ENCODE data around the gene ZSCAN5C. TPM values are rescaled to one million over a fixed set of nuclear protein-coding genes. Genes with fewer than 3 reads are reported as not detected.

Gene ZSCAN5C
- polyA plus RNA-seq, 2 of the 4 experiments (the other 2 are of a cell fraction) = not detected

DNA sequence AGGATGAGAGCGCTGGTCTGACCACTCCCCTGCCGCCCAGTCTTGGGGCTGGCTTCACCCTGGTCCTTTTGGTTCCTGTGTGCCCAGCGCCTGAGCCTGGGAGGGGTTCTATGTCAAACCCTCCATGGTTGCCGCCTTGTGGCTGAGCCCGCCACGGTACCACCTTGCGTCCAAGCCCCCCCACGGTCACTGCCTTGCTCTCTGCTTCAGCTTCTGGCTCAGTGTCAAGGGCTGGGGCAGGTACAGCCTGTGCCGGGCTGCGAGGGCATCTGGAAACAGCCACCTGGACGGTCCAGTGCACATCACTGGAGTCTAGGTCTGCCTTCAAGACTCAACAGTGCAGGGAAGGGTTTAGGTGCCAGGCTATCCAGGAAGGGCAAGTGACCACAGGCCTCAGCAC is 40.5 kb upstream of the ZSCAN5C start (continued):
- TF ChIP-seq, protein P1, sequence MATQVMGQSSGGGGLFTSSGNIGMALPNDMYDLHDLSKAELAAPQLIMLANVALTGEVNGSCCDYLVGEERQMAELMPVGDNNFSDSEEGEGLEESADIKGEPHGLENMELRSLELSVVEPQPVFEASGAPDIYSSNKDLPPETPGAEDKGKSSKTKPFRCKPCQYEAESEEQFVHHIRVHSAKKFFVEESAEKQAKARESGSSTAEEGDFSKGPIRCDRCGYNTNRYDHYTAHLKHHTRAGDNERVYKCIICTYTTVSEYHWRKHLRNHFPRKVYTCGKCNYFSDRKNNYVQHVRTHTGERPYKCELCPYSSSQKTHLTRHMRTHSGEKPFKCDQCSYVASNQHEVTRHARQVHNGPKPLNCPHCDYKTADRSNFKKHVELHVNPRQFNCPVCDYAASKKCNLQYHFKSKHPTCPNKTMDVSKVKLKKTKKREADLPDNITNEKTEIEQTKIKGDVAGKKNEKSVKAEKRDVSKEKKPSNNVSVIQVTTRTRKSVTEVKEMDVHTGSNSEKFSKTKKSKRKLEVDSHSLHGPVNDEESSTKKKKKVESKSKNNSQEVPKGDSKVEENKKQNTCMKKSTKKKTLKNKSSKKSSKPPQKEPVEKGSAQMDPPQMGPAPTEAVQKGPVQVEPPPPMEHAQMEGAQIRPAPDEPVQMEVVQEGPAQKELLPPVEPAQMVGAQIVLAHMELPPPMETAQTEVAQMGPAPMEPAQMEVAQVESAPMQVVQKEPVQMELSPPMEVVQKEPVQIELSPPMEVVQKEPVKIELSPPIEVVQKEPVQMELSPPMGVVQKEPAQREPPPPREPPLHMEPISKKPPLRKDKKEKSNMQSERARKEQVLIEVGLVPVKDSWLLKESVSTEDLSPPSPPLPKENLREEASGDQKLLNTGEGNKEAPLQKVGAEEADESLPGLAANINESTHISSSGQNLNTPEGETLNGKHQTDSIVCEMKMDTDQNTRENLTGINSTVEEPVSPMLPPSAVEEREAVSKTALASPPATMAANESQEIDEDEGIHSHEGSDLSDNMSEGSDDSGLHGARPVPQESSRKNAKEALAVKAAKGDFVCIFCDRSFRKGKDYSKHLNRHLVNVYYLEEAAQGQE (IDR thresholded peaks at IDR 0.05) = no peak
- no peak for TF ChIP-seq RAD21 (conservative IDR thresholded peaks at IDR 0.05 in 1 of 2, IDR thresholded peaks at IDR 0.05 in 1 of 2)
- no peak for TF ChIP-seq RFX5 (IDR thresholded peaks at IDR 0.05)
- TF ChIP-seq CHD2 (IDR thresholded peaks at IDR 0.05; ENCODE audit: low read length, partially characterized antibody) = no peak

DNA sequence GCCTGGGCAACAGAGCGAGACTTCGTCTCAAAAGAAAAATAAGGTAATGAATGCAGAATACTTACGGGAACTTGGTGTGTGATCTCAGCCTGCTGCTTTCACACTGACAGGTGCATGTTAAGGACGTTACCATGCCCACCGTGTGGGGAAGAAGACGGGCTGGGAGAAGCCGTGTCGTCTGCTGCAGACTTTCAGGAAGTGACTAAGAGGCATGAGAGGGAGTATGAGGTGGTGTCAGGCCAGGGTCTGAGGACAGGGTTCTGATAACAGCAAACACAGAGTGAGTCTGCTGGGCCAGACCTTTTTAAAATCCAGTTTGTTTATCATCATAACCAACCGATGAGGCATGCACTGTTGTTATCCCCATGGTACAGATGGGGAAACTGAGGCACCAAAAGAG is 39.8 kb upstream of the ZSCAN5C start:
- ATAC-seq (peak in 1 of 2 experiments; percentile 36; a peak in 2 of 6 replicates), FAIRE-seq (no peak)
- CTCF ChIA-PET = interaction anchor here (0.7 to 1.1 kb wide), 3 partner anchors 8 to 30 kb away, joined by 3 to 5 read pairs (median 3); no protein-coding TSS in a partner anchor

DNA sequence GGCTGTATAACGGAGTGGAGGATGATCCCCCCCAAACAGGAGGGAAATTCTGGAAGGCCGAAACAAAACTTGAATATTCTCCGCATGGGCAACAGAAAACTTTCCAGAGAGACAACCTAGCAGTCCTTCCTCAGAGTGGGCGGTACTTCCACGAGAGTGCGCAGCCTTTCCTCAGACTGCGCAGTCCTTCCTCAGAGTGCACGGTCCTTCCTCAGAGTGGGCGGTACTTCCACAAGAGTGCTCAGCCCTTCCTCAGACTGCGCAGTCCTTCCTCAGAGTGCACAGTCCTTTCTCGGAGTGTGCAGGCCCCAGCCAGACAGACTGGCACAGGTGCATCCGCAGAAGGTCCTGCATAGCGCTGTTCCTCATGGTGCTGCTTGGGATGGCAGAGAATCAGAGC is 39.0 kb upstream of the ZSCAN5C start:
- no peak overlapping the region for H3K4me3 ChIP-seq
- no peak overlapping the region for H3K4me2 ChIP-seq
- H3K4me1 ChIP-seq = no peaks in the 10 kb centered on the region
- FAIRE-seq (no peak), DNase-seq (ENCODE audit: low read depth in 1 of 2, low spot score in 1 of 2) (no peak), ATAC-seq (peak; percentile 20 to 41; a peak in 4 of 6 replicates)
- POLR2A ChIA-PET = no interaction called here
- WGBS (ENCODE audit: missing lambda C conversion rate) = 92% methylated on average over 13 of the region's 13 CpGs
- TF ChIP-seq GATA3 (IDR thresholded peaks at IDR 0.05; ENCODE audit: borderline replicate concordance) (no peak), CHD4 (IDR thresholded peaks at IDR 0.05; ENCODE audit: borderline replicate concordance) (no peak), ZSCAN20 (CRISPR knock-in tag; IDR thresholded peaks at IDR 0.05) (no peak), TP53 (CRISPR knock-in tag; IDR thresholded peaks at IDR 0.05) (no peak), ESRRA (IDR thresholded peaks at IDR 0.05; ENCODE audit: borderline replicate concordance, low read length) (no peak), FOSB (CRISPR knock-in tag; IDR thresholded peaks at IDR 0.05) (no peak), TFCP2L1 (CRISPR knock-in tag; IDR thresholded peaks at IDR 0.05) (no peak), MYC (IDR thresholded peaks at IDR 0.05; ENCODE audit: borderline replicate concordance, low read length) (no peak), KDM1A (IDR thresholded peaks at IDR 0.05; ENCODE audit: low read depth) (no peak), EP300 (IDR thresholded peaks at IDR 0.05) (no peak)
- TF ChIP-seq, protein P2, sequence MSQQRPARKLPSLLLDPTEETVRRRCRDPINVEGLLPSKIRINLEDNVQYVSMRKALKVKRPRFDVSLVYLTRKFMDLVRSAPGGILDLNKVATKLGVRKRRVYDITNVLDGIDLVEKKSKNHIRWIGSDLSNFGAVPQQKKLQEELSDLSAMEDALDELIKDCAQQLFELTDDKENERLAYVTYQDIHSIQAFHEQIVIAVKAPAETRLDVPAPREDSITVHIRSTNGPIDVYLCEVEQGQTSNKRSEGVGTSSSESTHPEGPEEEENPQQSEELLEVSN (IDR thresholded peaks at IDR 0.05; ENCODE audit: borderline replicate concordance, low read depth) = no peak
- TF ChIP-seq, protein P3, sequence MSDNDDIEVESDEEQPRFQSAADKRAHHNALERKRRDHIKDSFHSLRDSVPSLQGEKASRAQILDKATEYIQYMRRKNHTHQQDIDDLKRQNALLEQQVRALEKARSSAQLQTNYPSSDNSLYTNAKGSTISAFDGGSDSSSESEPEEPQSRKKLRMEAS (IDR thresholded peaks at IDR 0.05) = no peak
- TF ChIP-seq, protein P1 (IDR thresholded peaks at IDR 0.05) = no peak
- H3K9me3 ChIP-seq = no peaks in the 10 kb centered on the region; the same call in 2 of the 3 replicates
- no peak overlapping the region for H3K27ac ChIP-seq
- CTCF ChIA-PET = interaction anchor here (1.0 to 1.1 kb wide), 2 partner anchors 9 to 16 kb away, joined by 3 read pairs; no protein-coding TSS in a partner anchor

More for the DNA sequence above, 39.8 kb upstream of the ZSCAN5C start:
- Histone ChIP-seq H3K4me2 (no peak overlapping the region), H3K4me1 (no peaks in the 10 kb centered on the region), H3K9me3 (no peaks in the 10 kb centered on the region; the same call in 2 of the 3 replicates), H3K4me3 (no peak overlapping the region), H3K27ac (no peak overlapping the region)
- 73% methylated on average over 9 of the region's 9 CpGs for WGBS (ENCODE audit: missing lambda C conversion rate)
- no peak for DNase-seq (ENCODE audit: low read depth in 1 of 2, low spot score in 1 of 2)
- TF ChIP-seq NFE2L2 (conservative IDR thresholded peaks at IDR 0.05; ENCODE audit: low read length) (no peak), MYC (IDR thresholded peaks at IDR 0.05; ENCODE audit: borderline replicate concordance, low read length) (no peak), CHD4 (IDR thresholded peaks at IDR 0.05; ENCODE audit: borderline replicate concordance) (no peak), FOXS1 (CRISPR knock-in tag; IDR thresholded peaks at IDR 0.05) (no peak), BHLHE40 (IDR thresholded peaks at IDR 0.05; ENCODE audit: low read depth, low read length) (no peak), HOXB13 (CRISPR knock-in tag; IDR thresholded peaks at IDR 0.05; ENCODE audit: low read depth) (no peak), FOSL2 (IDR thresholded peaks at IDR 0.05) (no peak), FOSL2 (CRISPR knock-in tag; IDR thresholded peaks at IDR 0.05) (no peak), ZC3H11A (IDR thresholded peaks at IDR 0.05) (no peak), RNF2 (IDR thresholded peaks at IDR 0.05; ENCODE audit: borderline replicate concordance, low read depth) (no peak), CHD2 (IDR thresholded peaks at IDR 0.05; ENCODE audit: low read length, partially characterized antibody) (no peak), RCOR1 (IDR thresholded peaks at IDR 0.05; ENCODE audit: low read depth, low read length) (no peak), JUN (IDR thresholded peaks at IDR 0.05) (no peak)
- TF ChIP-seq, protein P4, sequence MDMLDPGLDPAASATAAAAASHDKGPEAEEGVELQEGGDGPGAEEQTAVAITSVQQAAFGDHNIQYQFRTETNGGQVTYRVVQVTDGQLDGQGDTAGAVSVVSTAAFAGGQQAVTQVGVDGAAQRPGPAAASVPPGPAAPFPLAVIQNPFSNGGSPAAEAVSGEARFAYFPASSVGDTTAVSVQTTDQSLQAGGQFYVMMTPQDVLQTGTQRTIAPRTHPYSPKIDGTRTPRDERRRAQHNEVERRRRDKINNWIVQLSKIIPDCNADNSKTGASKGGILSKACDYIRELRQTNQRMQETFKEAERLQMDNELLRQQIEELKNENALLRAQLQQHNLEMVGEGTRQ (IDR thresholded peaks at IDR 0.05) = no peak
- TF ChIP-seq, protein P5, sequence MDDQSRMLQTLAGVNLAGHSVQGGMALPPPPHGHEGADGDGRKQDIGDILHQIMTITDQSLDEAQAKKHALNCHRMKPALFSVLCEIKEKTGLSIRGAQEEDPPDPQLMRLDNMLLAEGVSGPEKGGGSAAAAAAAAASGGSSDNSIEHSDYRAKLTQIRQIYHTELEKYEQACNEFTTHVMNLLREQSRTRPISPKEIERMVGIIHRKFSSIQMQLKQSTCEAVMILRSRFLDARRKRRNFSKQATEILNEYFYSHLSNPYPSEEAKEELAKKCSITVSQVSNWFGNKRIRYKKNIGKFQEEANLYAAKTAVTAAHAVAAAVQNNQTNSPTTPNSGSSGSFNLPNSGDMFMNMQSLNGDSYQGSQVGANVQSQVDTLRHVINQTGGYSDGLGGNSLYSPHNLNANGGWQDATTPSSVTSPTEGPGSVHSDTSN (IDR thresholded peaks at IDR 0.05) = no peak
- POLR2A ChIA-PET = no interaction called here
